HG03354 (cell line): ENCODE results near the gene CD79A.

Source experiments
- ATAC-seq: cut with Tn5 transposase; IDR thresholded peaks from one replicate; pipeline ENCODE4 v1.9.1; 2021; ENCODE audit warnings: mild to moderate bottlenecking; ENCODE audit not compliant: unreplicated experiment, poor library complexity, severe bottlenecking

Gene CD79A

GRCh38 chr19:41915021-41915775, 38.1 kb downstream of the CD79A start:
- no peak for ATAC-seq

DNA sequence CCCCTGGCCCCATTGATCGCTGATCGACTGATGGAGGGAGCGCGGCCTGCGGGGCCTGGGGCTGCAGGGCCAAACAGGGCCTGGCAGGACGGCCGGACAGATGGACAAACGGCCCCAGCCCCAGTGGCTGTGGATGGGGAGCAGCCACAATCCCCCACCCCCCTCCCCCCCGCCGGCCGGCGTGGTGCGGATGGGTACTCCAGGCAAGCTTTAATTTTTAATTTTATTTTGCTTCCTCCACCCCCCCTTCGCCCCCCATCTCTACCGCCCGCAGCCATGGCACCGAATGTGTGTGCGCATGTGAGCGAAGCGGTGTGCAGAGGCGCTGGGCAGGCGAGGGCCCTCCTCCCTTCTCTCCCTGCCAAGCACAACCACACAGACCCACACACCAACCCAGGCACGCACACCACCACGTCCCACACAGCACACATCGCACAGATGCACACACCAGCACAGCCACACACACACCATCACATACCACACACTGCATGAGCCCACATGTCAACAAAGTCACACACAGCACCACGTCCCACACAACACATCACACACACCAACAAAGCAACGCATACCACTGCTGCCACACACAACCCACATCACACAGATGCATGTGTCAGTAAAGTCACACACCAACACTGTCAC, 38.8 kb downstream of the CD79A start:
- ATAC-seq: no peak

DNA sequence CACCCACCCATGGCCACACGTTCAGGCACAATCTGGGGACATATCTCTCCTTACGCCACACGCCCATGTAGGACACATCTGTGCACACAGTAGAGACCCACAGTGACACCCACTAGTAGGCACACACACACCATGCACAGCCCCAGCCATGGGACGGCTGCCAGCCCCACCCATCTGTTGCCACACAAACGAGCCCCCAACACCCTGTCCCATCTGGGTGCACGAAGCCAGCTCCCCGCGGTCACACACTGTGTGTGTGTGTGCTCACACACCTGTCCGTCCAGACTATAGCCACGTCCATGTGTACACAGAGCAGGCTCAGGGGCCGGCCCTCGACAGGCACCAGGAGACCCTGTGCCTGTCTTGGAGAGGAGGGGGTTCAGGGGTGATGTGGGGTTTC, 40.6 kb downstream of the CD79A start:
- no peak for ATAC-seq

- ATAC-seq: no peak
Observed at GRCh38 chr19:41918095-41918494, 41.0 kb downstream of the CD79A start.

GRCh38 chr19:41918653-41919244, 41.7 kb downstream of the CD79A start:
- ATAC-seq: no peak

- ATAC-seq: no peak
Observed at GRCh38 chr19:41919948-41920712, 43.1 kb downstream of the CD79A start.

- ATAC-seq: no peak
Observed at GRCh38 chr19:41920882-41921576, 44.0 kb downstream of the CD79A start.

GRCh38 chr19:41921577-41922576, 44.8 kb downstream of the CD79A start:
- no peak for ATAC-seq

- ATAC-seq: no peak
Observed at GRCh38 chr19:41922585-41922984, 45.5 kb downstream of the CD79A start.

DNA sequence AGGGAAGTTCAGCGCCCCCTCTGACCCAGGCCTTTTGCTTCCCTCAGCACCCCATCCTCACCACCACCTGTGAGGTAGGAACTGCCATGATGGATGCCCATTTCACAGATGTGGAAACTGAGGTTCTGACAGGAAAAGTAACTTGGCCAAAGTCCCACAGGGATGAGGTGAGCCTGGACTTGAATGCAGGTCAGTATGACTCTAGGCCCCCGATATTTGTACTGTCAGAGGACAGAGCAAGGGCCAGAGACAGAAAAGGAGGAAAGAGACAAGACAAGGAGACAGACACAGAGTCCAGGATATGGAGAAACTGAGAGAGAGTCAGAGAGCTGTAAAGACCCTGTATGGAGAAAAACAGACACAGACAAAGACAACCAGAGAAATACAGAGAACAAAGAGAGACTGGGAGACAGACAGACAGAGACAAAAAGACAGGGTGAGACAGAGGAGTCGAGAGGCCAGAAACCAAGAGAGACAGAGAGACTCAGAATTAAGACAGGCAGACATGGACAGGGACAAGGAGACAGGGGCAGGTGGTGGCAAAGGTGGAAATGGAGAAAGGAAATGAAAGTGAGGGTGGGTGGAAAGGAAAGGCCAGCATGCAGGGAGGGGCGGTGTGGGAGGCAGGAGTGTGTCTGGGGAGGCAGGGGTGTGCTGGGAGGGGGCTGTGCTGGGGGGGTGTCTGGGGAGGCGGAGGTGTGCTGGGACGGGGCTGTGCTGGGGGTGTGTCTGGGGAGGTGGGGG, 46.1 kb downstream of the CD79A start:
- ATAC-seq: no peak

DNA sequence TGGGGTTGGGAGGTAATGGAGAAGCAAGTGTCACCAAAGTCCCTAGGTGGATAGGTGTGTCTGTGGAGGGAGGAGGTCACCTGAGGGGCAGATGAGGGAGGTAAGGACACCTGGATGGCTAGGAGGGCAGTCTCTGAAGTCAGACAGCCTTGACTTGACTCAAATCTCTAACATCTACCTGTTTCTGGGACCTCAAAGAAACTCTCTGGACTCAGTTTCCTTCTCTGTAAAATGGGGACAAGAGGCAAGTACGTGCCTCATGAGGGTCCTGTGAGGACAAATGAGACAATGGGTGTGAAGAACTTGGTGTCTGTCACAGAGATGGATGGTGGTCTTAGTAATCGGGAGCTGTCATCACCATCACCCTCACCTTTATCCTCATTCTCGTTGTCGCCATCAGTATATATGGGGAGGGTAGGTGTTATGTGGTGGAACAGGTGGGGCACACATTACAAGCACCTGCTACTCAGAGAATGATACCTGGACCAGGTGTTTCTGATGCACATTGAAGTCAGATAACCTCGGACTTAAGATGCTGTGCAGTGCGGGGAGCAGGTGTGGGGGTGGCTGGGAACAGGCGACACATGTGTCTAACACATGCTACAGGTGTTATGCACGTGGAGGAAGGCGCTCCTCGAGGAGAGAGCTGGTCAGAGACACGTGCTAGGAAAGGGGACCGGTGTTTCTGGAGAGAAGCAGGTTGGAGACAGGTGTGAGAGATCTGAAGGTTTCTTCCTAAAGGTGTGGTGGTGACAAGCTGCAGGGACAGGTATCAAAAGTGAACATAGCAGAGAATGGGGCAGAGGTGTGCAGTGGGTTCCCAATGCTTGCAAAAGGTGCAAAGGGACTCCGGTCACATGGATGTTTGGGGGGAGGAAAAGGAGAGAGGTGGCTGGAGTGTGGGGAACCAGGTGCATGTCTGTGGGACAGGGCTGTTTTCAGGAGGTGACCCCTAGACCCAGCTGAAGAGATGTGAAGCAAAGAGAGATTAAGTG, 47.4 kb downstream of the CD79A start:
- no peak for ATAC-seq

DNA sequence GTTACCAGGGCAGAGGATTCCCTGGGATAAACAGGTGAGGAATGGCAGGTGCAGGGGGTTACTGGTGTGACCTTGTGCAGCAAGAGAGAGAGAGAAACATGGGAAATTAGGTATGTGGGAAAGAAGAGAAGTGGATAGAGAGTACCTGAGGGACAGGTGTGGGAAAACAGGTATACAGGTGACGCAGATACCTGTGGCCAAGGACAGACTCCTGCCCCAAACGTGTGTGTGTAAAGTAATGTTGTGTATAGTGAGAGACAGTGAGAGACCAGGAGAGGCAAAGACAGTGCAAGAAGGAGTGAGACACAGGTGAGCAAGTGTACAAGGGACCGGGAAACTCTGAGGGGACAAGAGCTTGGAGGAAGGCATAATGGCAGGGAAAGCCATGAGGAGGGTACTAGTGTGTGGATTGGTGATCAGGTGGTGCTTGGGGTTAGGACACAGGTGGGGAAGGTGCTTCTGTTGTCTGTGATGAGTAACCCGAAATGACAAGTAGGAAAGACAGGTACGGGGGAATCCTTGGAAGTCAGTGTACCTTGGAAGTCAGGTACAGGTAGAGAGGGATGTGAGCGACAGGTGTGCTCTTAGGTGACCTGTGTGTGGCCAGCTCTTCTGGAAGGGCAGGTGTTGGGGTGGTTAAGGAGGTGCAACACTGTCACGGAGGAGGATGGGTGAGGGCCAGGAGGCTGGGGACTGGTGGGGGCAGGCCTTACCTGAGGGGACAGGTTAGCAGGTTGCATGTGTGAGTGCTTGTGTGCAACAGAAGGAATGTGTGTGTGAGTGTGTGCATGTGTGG, 48.3 kb downstream of the CD79A start:
- no peak for ATAC-seq

GRCh38 chr19:41926028-41926762, 49.1 kb downstream of the CD79A start:
- ATAC-seq: no peak

DNA sequence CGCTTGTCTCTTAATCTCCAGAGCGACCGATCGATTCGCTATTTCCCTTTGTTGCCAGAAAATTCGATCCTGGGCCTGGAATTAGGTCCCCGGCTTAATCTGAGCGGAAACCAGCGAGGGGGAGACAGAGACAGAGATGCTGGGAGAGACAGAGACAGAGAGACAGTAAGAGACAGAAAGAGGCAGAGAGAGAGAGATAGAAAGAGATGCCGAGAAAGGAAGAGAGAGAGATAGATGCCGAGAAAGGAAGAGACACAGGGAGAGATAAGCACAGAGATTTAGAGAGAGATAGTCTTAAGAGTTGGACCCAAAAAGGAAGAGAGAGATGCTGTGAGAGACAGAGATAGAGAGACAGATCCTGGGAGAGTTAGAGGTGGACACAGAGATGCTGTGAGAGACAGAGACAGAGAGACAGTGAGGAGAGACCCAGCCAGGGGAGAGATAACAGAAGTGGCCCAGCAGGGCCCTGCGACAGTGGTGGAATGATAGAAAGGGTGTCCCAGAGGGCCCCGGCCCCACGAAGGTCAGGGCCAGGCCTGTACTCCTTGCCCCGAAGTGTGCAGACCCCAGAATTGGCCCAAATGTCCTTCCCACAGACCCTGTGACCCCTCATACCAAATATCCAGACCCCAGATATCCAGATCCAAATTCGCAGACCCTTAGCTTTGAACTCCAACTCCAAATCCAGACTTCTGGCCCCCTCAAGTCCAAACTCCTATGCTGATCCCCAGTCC, 49.9 kb downstream of the CD79A start:
- ATAC-seq: no peak
